ENCODE data around the gene HNF4A. TPM values are rescaled to one million over a fixed set of nuclear protein-coding genes. Genes with fewer than 3 reads are reported as not detected.
A peak's percentile ranks its signal among the peaks of the same experiment; 100 is the strongest.

HNF4A gene
- total RNA-seq, 4 donors from 2014 or later: under 0.01 to 0.26 TPM; not detected in 2

DNA sequence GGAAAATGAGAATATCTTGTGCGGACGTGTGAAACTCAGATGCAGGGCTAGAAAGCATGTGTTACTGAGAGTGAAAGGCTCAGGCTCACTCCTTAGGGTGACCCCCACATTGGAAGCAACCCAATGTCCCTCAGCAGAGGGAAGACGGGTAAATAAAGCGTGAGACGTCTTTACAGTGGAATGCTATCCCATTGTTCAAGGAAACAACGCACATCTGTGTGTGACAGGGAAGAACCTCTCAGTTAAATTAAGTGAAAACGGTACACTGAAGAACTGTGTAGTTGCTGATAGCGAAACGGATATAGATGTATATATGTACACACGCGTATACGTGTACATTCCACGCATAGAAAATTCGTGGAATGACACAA lies 839 bp downstream of the HNF4A start:
- Histone ChIP-seq H3K27me3 (no peaks in the 10 kb centered on the region), H3K4me1 (no peaks in the 10 kb centered on the region), H3K4me3 (no peak overlapping the region), H3K36me3 (no peaks in the 10 kb centered on the region), H3K9me3 (no peaks in the 10 kb centered on the region), H3K27ac (no peak overlapping the region)
- intact Hi-C loops (cut with DNase I; ENCODE audit: low total_unique reads): no loop called here
- DNase-seq: no peak
- no peak for TF ChIP-seq POLR2A (IDR thresholded peaks at IDR 0.05)
- TF ChIP-seq, protein P1, sequence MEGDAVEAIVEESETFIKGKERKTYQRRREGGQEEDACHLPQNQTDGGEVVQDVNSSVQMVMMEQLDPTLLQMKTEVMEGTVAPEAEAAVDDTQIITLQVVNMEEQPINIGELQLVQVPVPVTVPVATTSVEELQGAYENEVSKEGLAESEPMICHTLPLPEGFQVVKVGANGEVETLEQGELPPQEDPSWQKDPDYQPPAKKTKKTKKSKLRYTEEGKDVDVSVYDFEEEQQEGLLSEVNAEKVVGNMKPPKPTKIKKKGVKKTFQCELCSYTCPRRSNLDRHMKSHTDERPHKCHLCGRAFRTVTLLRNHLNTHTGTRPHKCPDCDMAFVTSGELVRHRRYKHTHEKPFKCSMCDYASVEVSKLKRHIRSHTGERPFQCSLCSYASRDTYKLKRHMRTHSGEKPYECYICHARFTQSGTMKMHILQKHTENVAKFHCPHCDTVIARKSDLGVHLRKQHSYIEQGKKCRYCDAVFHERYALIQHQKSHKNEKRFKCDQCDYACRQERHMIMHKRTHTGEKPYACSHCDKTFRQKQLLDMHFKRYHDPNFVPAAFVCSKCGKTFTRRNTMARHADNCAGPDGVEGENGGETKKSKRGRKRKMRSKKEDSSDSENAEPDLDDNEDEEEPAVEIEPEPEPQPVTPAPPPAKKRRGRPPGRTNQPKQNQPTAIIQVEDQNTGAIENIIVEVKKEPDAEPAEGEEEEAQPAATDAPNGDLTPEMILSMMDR (IDR thresholded peaks at IDR 0.05): no peak

GRCh38 chr20:44357020-44357419 lies 1.5 kb downstream of the HNF4A start:
- intact Hi-C loops (cut with DNase I; ENCODE audit: low total_unique reads): no loop called here
- H3K27ac ChIP-seq: no peak overlapping the region
- H3K4me3 ChIP-seq: no peak overlapping the region
- H3K27me3 ChIP-seq: no peaks in the 10 kb centered on the region
- no peaks in the 10 kb centered on the region for H3K4me1 ChIP-seq
- no peak for TF ChIP-seq POLR2A (IDR thresholded peaks at IDR 0.05)
- no peaks in the 10 kb centered on the region for H3K36me3 ChIP-seq
- no peaks in the 10 kb centered on the region for H3K9me3 ChIP-seq
- no peak for DNase-seq

- TF ChIP-seq POLR2A (IDR thresholded peaks at IDR 0.05): no peak
- TF ChIP-seq, protein P1 (IDR thresholded peaks at IDR 0.05): no peak
- intact Hi-C loops (cut with DNase I; ENCODE audit: low total_unique reads): no loop called here
Observed at GRCh38 chr20:44357555-44358125, 2.1 kb downstream of the HNF4A start.

DNA sequence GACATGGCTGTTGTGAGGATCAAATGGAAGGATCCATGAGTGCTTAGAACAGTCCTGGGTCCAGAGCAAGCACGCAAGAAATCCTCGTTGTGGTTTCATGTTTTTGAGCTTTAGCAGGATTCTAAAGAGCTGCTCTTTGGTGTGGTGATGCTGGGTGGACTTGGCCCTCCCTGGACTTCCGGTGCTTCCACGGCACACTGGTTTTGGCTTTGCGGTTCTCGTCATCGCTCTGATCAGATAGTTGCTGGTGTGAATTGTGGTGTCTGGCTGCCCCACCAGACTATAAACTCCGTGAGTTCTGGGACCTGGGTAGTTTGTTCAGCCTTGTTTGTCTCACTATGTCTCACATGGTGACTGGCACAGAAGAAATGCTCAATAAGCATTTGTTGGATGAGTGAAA lies 3.3 kb downstream of the HNF4A start:
- DNase-seq: no peak
- TF ChIP-seq POLR2A (IDR thresholded peaks at IDR 0.05): no peak
- TF ChIP-seq, protein P1 (IDR thresholded peaks at IDR 0.05): no peak
- no peaks in the 10 kb centered on the region for H3K9me3 ChIP-seq
- H3K4me3 ChIP-seq: no peak overlapping the region
- intact Hi-C loops (cut with DNase I; ENCODE audit: low total_unique reads): no loop called here
- H3K27ac ChIP-seq: no peak overlapping the region
- no peaks in the 10 kb centered on the region for H3K4me1 ChIP-seq
- H3K36me3 ChIP-seq: no peaks in the 10 kb centered on the region
- H3K27me3 ChIP-seq: no peaks in the 10 kb centered on the region

More at GRCh38 chr20:44357555-44358125, 2.1 kb downstream of the HNF4A start:
- Histone ChIP-seq H3K4me1 (no peaks in the 10 kb centered on the region), H3K9me3 (no peaks in the 10 kb centered on the region), H3K27ac (no peak overlapping the region), H3K27me3 (no peaks in the 10 kb centered on the region), H3K36me3 (no peaks in the 10 kb centered on the region), H3K4me3 (no peak overlapping the region)
- peak in 1 of 2 donors; percentile 27 for DNase-seq

GRCh38 chr20:44360221-44360620 lies 4.7 kb downstream of the HNF4A start:
- DNase-seq: no peak
- intact Hi-C loops (cut with DNase I; ENCODE audit: low total_unique reads): no loop called here
- no peaks in the 10 kb centered on the region for H3K36me3 ChIP-seq
- no peaks in the 10 kb centered on the region for H3K27me3 ChIP-seq
- H3K4me1 ChIP-seq: no peaks in the 10 kb centered on the region
- H3K4me3 ChIP-seq: no peak overlapping the region
- no peak overlapping the region for H3K27ac ChIP-seq
- TF ChIP-seq, protein P1 (IDR thresholded peaks at IDR 0.05): no peak
- no peak for TF ChIP-seq POLR2A (IDR thresholded peaks at IDR 0.05)
- H3K9me3 ChIP-seq: no peaks in the 10 kb centered on the region

- DNase-seq: no peak
- TF ChIP-seq POLR2A (IDR thresholded peaks at IDR 0.05): no peak
- TF ChIP-seq, protein P1 (IDR thresholded peaks at IDR 0.05): no peak
- intact Hi-C loops (cut with DNase I; ENCODE audit: low total_unique reads): no loop called here
Observed at GRCh38 chr20:44361021-44361420, 5.5 kb downstream of the HNF4A start.

More at GRCh38 chr20:44361021-44361420, 5.5 kb downstream of the HNF4A start:
- Histone ChIP-seq H3K27ac (no peak overlapping the region), H3K4me1 (no peaks in the 10 kb centered on the region), H3K36me3 (no peaks in the 10 kb centered on the region), H3K9me3 (no peaks in the 10 kb centered on the region), H3K27me3 (no peaks in the 10 kb centered on the region), H3K4me3 (no peak overlapping the region)

Data from uterus (tissue), 4 donors.